ENCODE data around the gene ZP2.

The ZP2 gene

GRCh38 chr16:21222495-21223337 is 11.3 kb upstream of the ZP2 start:
- H3K9me3 ChIP-seq (ENCODE audit: insufficient read depth, low read depth, low read length): no peaks in the 10 kb centered on the region

DNA sequence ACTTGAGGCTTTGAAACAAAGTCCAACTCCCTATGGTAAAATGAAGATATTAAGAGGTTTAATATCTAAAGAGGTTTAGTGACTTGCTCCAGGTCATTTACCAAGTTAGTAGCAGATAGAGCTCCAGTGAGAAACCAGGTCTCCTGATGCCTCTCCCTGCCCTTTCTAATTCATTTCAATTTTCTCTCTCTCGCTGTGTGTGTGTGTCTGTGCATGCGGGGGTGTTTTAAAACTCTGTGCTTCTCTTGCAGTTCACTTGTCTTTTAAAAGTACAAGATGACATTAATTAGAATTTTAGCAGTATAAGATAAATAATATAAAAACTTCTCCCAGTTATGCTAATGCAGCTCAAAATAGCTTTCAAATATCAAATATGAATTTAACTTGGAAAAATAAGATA is 8.2 kb upstream of the ZP2 start:
- no peak overlapping the region for H3K9ac ChIP-seq (ENCODE audit: low read depth, low read length, poor library complexity, severe bottlenecking)
- H3K4me1 ChIP-seq (ENCODE audit: insufficient read depth, low read length, poor library complexity, severe bottlenecking): no peaks in the 10 kb centered on the region
- no peaks in the 10 kb centered on the region for H3K79me2 ChIP-seq (ENCODE audit: insufficient read depth, low read length)
- H3K4me3 ChIP-seq (ENCODE audit: low read length, poor library complexity, severe bottlenecking): no peak overlapping the region
- H3K9me3 ChIP-seq (ENCODE audit: insufficient read depth, low read depth, low read length): no peaks in the 10 kb centered on the region
- no peaks in the 10 kb centered on the region for H3F3A ChIP-seq (ENCODE audit: low read depth)
- H3K4me2 ChIP-seq (ENCODE audit: low read depth, low read length, poor library complexity, severe bottlenecking): no peak overlapping the region
- H2AFZ ChIP-seq (ENCODE audit: low read length): no peak overlapping the region
- H3K36me3 ChIP-seq (ENCODE audit: insufficient read depth, low read length): no peaks in the 10 kb centered on the region
- H3K27me3 ChIP-seq (ENCODE audit: insufficient read depth, low read length, poor library complexity, severe bottlenecking): no peaks in the 10 kb centered on the region
- H3K9me2 ChIP-seq (replicated peaks; ENCODE audit: low read depth, low read length): no peaks in the 10 kb centered on the region
- H4K20me1 ChIP-seq (ENCODE audit: insufficient read depth, low read length, poor library complexity, severe bottlenecking): no peaks in the 10 kb centered on the region
- TF ChIP-seq, protein P1, sequence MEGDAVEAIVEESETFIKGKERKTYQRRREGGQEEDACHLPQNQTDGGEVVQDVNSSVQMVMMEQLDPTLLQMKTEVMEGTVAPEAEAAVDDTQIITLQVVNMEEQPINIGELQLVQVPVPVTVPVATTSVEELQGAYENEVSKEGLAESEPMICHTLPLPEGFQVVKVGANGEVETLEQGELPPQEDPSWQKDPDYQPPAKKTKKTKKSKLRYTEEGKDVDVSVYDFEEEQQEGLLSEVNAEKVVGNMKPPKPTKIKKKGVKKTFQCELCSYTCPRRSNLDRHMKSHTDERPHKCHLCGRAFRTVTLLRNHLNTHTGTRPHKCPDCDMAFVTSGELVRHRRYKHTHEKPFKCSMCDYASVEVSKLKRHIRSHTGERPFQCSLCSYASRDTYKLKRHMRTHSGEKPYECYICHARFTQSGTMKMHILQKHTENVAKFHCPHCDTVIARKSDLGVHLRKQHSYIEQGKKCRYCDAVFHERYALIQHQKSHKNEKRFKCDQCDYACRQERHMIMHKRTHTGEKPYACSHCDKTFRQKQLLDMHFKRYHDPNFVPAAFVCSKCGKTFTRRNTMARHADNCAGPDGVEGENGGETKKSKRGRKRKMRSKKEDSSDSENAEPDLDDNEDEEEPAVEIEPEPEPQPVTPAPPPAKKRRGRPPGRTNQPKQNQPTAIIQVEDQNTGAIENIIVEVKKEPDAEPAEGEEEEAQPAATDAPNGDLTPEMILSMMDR (conservative IDR thresholded peaks at IDR 0.05; ENCODE audit: low read length): no peak
- no peak for TF ChIP-seq EZH2phosphoT487 (IDR thresholded peaks at IDR 0.05; ENCODE audit: borderline replicate concordance)

More at GRCh38 chr16:21222495-21223337, 11.3 kb upstream of the ZP2 start:
- no peaks in the 10 kb centered on the region for H3K9me2 ChIP-seq (replicated peaks; ENCODE audit: low read depth, low read length)
- H3F3A ChIP-seq (ENCODE audit: low read depth): no peaks in the 10 kb centered on the region
- H3K9ac ChIP-seq (ENCODE audit: low read depth, low read length, poor library complexity, severe bottlenecking): no peak overlapping the region
- H3K4me1 ChIP-seq (ENCODE audit: insufficient read depth, low read length, poor library complexity, severe bottlenecking): no peaks in the 10 kb centered on the region
- H3K36me3 ChIP-seq (ENCODE audit: insufficient read depth, low read length): no peaks in the 10 kb centered on the region
- TF ChIP-seq EZH2phosphoT487 (IDR thresholded peaks at IDR 0.05; ENCODE audit: borderline replicate concordance): no peak
- TF ChIP-seq, protein P1 (conservative IDR thresholded peaks at IDR 0.05; ENCODE audit: low read length): no peak
- H3K4me2 ChIP-seq (ENCODE audit: low read depth, low read length, poor library complexity, severe bottlenecking): no peak overlapping the region
- no peak overlapping the region for H3K4me3 ChIP-seq (ENCODE audit: low read length, poor library complexity, severe bottlenecking)
- H4K20me1 ChIP-seq (ENCODE audit: insufficient read depth, low read length, poor library complexity, severe bottlenecking): no peaks in the 10 kb centered on the region
- H3K27me3 ChIP-seq (ENCODE audit: insufficient read depth, low read length, poor library complexity, severe bottlenecking): no peaks in the 10 kb centered on the region
- no peak overlapping the region for H2AFZ ChIP-seq (ENCODE audit: low read length)
- no peaks in the 10 kb centered on the region for H3K79me2 ChIP-seq (ENCODE audit: insufficient read depth, low read length)

DNA sequence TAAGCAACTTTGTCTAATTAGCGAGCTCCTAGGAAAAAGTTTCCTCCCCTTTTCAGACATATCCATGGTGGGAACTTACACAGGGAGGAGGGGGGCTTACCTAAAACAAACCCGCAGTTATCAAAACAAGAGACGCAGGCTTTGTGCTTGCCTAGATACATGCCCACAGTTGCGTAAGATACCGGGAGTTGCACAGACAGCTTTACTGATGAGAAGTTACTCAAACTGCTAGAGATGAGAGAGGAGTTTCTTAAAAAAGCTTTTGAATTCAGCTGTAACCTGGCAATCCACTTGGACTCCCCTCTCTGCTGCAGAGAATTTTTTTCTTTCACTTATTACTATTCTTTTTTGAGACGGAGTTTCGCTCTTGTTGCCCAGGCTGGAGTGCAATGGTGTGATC is 6.8 kb upstream of the ZP2 start:
- Histone ChIP-seq H3K79me2 (ENCODE audit: insufficient read depth, low read length) (no peaks in the 10 kb centered on the region), H3K9me2 (replicated peaks; ENCODE audit: low read depth, low read length) (no peaks in the 10 kb centered on the region), H3K4me1 (ENCODE audit: insufficient read depth, low read length, poor library complexity, severe bottlenecking) (no peaks in the 10 kb centered on the region), H4K20me1 (ENCODE audit: insufficient read depth, low read length, poor library complexity, severe bottlenecking) (no peaks in the 10 kb centered on the region), H3F3A (ENCODE audit: low read depth) (no peaks in the 10 kb centered on the region), H3K4me3 (ENCODE audit: low read length, poor library complexity, severe bottlenecking) (no peak overlapping the region), H3K9ac (ENCODE audit: low read depth, low read length, poor library complexity, severe bottlenecking) (no peak overlapping the region), H3K27me3 (ENCODE audit: insufficient read depth, low read length, poor library complexity, severe bottlenecking) (no peaks in the 10 kb centered on the region), H3K4me2 (ENCODE audit: low read depth, low read length, poor library complexity, severe bottlenecking) (no peak overlapping the region), H2AFZ (ENCODE audit: low read length) (no peak overlapping the region), H3K9me3 (ENCODE audit: insufficient read depth, low read depth, low read length) (no peaks in the 10 kb centered on the region), H3K36me3 (ENCODE audit: insufficient read depth, low read length) (no peaks in the 10 kb centered on the region)
- TF ChIP-seq, protein P1 (conservative IDR thresholded peaks at IDR 0.05; ENCODE audit: low read length): no peak
- no peak for TF ChIP-seq EZH2phosphoT487 (IDR thresholded peaks at IDR 0.05; ENCODE audit: borderline replicate concordance)
